Peyer's patch (tissue), 4 donors: ENCODE results near the gene SEMA4D.

Experiments used
- CTCF ChIP-seq, 6 experiments: fragments of 450-650 bp in 4 of 6; fragments of 200-600 bp in 2 of 6; sonication (generic) in 1 of 6; IDR thresholded peaks; one replicate each; pipeline ENCODE4 v1.5.1; 2017 to 2019; ENCODE audit warnings: antibody characterized with exemption in 6 of 6, mild to moderate bottlenecking in 3 of 6, moderate library complexity in 1 of 6
- POLR2A ChIP-seq, 2 donors: fragments of 450-650 bp; IDR thresholded peaks; one replicate each; pipeline ENCODE4 v1.5.1; 2017; ENCODE audit warnings: antibody characterized with exemption in 2 of 2, mild to moderate bottlenecking in 2 of 2, moderate library complexity in 2 of 2

- TF ChIP-seq CTCF (IDR thresholded peaks at IDR 0.05): no peak
- TF ChIP-seq POLR2A (IDR thresholded peaks at IDR 0.05): no peak
Observed at GRCh38 chr9:89387197-89387849, 110.6 kb downstream of the SEMA4D start.
